Cardiac muscle cell (in vitro differentiated cells and primary cell): ENCODE results near the gene KCNJ2. TPM values are rescaled to one million over a fixed set of nuclear protein-coding genes. Genes with fewer than 3 reads are reported as not detected.

ENCODE experiments used
- DNase-seq, 2 donors: peaks; one replicate each; pipeline versions ENCODE4 v3.0.0 to v3.0.0-alpha.2; 2010 to 2017; ENCODE audit warnings: low read depth in 1 of 2, low spot score in 1 of 2
- H3K27ac ChIP-seq: fragments of 200-600 bp; sonication (generic); 2 replicates; pipeline ENCODE4 v1.5.1; 2016
- H3K27me3 ChIP-seq: fragments of 200-600 bp; sonication (generic); 2 replicates; pipeline ENCODE4 v1.6.0; 2016; ENCODE audit warnings: control low read depth
- H3K36me3 ChIP-seq: fragments of 200-600 bp; sonication (generic); 2 replicates; pipeline ENCODE4 v1.5.1; 2016; ENCODE audit warnings: control low read depth
- H3K4me1 ChIP-seq: fragments of 200-600 bp; sonication (generic); 2 replicates; pipeline ENCODE4 v1.8.1; 2017; ENCODE audit warnings: low read depth, mild to moderate bottlenecking, mixed run types
- H3K4me3 ChIP-seq: fragments of 200-600 bp; sonication (generic); 2 replicates; pipeline ENCODE4 v1.5.1; 2016; ENCODE audit warnings: mild to moderate bottlenecking
- H3K9me3 ChIP-seq: fragments of 200-600 bp; sonication (generic); 2 replicates; pipeline ENCODE4 v1.5.1; 2017; ENCODE audit warnings: low read depth, mild to moderate bottlenecking, control low read depth
- polyA plus RNA-seq: library from polyadenylated mRNA; unstranded; fragments of >200 nt; fragmentation: Nextera tagmentation; extraction: Ambion mirVana; gene quantifications from 2 replicates; pipeline ENCODE4 v1.2.1, GENCODE V29; 2016
- total RNA-seq: library from RNA; depleted of rRNA; stranded (reverse); fragments of >200 nt; gene quantifications from 2 replicates; pipeline ENCODE4 v1.2.3, GENCODE V29; 2016
- TF ChIP-seq, protein P1 (sequence below): IDR thresholded peaks from 2 replicates; pipeline ENCODE4 v1.5.1; 2012; ENCODE audit warnings: low read depth, mild to moderate bottlenecking, low read length

The KCNJ2 gene
- total and polyA plus RNA-seq, 2 experiments from 2014 or later: 0.66 TPM; not detected in 1

DNA sequence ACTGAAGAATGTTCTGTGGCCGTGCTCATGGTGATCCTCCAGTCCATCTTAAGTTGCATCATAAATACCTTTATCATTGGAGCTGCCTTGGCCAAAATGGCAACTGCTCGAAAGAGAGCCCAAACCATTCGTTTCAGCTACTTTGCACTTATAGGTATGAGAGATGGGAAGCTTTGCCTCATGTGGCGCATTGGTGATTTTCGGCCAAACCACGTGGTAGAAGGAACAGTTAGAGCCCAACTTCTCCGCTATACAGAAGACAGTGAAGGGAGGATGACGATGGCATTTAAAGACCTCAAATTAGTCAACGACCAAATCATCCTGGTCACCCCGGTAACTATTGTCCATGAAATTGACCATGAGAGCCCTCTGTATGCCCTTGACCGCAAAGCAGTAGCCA lies 36.8 kb upstream of the KCNJ2 start:
- TF ChIP-seq, protein P1, sequence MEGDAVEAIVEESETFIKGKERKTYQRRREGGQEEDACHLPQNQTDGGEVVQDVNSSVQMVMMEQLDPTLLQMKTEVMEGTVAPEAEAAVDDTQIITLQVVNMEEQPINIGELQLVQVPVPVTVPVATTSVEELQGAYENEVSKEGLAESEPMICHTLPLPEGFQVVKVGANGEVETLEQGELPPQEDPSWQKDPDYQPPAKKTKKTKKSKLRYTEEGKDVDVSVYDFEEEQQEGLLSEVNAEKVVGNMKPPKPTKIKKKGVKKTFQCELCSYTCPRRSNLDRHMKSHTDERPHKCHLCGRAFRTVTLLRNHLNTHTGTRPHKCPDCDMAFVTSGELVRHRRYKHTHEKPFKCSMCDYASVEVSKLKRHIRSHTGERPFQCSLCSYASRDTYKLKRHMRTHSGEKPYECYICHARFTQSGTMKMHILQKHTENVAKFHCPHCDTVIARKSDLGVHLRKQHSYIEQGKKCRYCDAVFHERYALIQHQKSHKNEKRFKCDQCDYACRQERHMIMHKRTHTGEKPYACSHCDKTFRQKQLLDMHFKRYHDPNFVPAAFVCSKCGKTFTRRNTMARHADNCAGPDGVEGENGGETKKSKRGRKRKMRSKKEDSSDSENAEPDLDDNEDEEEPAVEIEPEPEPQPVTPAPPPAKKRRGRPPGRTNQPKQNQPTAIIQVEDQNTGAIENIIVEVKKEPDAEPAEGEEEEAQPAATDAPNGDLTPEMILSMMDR: no peak
- H3K4me3 ChIP-seq: no peak overlapping the region
- no peak for DNase-seq
- no peaks in the 10 kb centered on the region for H3K9me3 ChIP-seq
- no peaks in the 10 kb centered on the region for H3K27me3 ChIP-seq
- H3K36me3 ChIP-seq: no peaks in the 10 kb centered on the region
- H3K27ac ChIP-seq: no peak overlapping the region
- no peaks in the 10 kb centered on the region for H3K4me1 ChIP-seq

- H3K27me3 ChIP-seq: no peaks in the 10 kb centered on the region
- no peak overlapping the region for H3K27ac ChIP-seq
- H3K4me3 ChIP-seq: no peak overlapping the region
- TF ChIP-seq, protein P1: no peak
- no peak for DNase-seq
- no peaks in the 10 kb centered on the region for H3K9me3 ChIP-seq
- H3K36me3 ChIP-seq: no peaks in the 10 kb centered on the region
- peaks cover 5% of the 10 kb centered on the region for H3K4me1 ChIP-seq
Measured at GRCh38 chr17:70134042-70134441, 35.3 kb upstream of the KCNJ2 start.

DNA sequence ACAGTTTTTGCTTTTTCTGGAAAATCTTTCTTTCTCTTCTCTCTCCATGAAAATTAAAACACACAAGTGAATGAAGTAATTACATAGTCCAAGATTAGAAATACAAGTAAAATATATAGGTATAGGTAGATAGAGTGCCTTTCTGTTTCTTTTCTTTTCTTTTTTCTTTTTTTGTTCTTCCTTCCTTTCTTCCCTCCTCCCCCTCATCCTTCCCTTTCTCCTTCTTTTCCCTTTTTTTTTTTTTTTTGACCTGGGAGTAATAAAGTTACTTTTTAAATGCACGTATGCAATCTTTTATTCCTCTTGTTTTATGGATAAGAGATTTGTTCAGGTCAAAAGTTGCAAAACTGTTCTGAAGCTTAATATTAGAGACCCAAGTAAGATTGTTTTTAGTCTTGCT lies 34.6 kb upstream of the KCNJ2 start:
- no peak overlapping the region for H3K27ac ChIP-seq
- no peak for DNase-seq
- H3K4me3 ChIP-seq: no peak overlapping the region
- H3K27me3 ChIP-seq: no peaks in the 10 kb centered on the region
- no peaks in the 10 kb centered on the region for H3K9me3 ChIP-seq
- H3K4me1 ChIP-seq: peaks cover 5% of the 10 kb centered on the region
- TF ChIP-seq, protein P1: no peak
- no peaks in the 10 kb centered on the region for H3K36me3 ChIP-seq

GRCh38 chr17:70136131-70136530 lies 33.2 kb upstream of the KCNJ2 start:
- DNase-seq: no peak
- Histone ChIP-seq H3K36me3 (no peaks in the 10 kb centered on the region), H3K27me3 (no peaks in the 10 kb centered on the region), H3K4me1 (peaks cover 5% of the 10 kb centered on the region), H3K4me3 (no peak overlapping the region), H3K9me3 (no peaks in the 10 kb centered on the region), H3K27ac (no peak overlapping the region)
- TF ChIP-seq, protein P1: no peak

DNA sequence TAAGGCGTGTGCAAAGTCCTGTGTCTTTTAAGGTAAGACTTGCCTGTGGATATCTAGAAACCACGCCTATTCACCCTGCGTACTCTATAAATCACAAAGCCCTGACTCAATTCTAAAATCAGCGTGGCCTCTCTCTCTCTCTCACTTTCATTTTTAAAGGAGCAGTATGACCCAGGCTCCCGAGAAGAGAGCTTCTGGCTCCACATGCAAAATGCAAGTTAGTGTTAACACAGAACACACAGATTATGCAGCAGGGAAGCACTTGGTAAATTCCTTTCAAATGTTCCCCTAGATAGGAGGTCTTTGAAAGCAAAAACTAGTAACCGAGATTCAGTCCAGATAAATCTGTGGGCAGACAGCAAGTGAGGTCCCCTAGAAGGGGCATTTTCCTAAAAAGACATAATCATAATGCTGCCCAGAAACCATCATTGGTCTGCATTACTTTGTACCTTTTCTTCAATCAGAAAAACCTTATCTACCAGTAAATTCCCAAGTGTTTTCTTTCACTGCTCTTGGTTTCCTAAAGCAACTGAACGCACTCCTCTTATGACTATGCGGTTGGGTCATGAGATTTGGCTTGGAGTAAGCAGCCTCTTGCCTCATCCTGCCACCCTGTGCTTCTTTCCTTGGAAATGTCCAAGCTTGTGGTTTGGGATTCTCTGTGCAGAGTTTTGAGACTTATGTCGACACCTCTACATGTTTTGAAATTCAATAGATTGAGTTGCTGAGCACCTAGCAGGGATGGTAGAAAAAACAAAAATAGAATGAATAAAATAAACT lies 31.7 kb upstream of the KCNJ2 start:
- H3K4me3 ChIP-seq: no peak overlapping the region
- H3K27ac ChIP-seq: no peak overlapping the region
- no peaks in the 10 kb centered on the region for H3K27me3 ChIP-seq
- H3K9me3 ChIP-seq: no peaks in the 10 kb centered on the region
- no peaks in the 10 kb centered on the region for H3K36me3 ChIP-seq
- peak; percentile 11 to 97 for DNase-seq
- peaks cover 5% of the 10 kb centered on the region for H3K4me1 ChIP-seq
- TF ChIP-seq, protein P1: no peak
